ENCODE data around the gene GLIS1.

DNA sequence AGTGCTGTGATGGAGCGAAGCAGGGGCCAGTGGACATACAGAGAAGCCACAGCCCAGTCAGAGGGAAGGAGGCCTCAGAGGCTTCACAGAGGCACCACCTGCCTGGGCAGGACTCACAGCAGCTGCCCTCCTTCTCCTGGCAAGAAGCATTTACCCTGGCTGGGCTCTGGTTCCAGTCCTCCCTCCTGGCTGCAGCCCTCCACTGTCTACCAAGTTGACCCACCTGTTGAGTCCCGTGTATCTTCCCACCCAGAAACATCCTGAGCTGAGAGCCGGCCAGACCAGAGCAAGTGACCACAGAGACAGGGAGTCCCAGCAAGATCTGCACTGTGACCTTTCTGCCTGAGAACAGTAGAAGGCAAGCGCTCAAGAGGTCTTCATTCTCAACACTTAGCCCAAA lies 49.7 kb downstream of the GLIS1 start:
- TF ChIP-seq, protein P1, sequence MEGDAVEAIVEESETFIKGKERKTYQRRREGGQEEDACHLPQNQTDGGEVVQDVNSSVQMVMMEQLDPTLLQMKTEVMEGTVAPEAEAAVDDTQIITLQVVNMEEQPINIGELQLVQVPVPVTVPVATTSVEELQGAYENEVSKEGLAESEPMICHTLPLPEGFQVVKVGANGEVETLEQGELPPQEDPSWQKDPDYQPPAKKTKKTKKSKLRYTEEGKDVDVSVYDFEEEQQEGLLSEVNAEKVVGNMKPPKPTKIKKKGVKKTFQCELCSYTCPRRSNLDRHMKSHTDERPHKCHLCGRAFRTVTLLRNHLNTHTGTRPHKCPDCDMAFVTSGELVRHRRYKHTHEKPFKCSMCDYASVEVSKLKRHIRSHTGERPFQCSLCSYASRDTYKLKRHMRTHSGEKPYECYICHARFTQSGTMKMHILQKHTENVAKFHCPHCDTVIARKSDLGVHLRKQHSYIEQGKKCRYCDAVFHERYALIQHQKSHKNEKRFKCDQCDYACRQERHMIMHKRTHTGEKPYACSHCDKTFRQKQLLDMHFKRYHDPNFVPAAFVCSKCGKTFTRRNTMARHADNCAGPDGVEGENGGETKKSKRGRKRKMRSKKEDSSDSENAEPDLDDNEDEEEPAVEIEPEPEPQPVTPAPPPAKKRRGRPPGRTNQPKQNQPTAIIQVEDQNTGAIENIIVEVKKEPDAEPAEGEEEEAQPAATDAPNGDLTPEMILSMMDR (conservative IDR thresholded peaks at IDR 0.05), result no peak
- TF ChIP-seq EZH2 (IDR thresholded peaks at IDR 0.05; ENCODE audit: low read depth), result no peak

Measured in PC-9 (cell line).